ELF-1 (cell line): ENCODE measurements around the gene BPIFA1.

Source experiments
- DNase-seq: peaks from one replicate; pipeline ENCODE4 v3.0.0-alpha.2; 2016; ENCODE audit warnings: low read depth, low spot score

Gene BPIFA1

DNA sequence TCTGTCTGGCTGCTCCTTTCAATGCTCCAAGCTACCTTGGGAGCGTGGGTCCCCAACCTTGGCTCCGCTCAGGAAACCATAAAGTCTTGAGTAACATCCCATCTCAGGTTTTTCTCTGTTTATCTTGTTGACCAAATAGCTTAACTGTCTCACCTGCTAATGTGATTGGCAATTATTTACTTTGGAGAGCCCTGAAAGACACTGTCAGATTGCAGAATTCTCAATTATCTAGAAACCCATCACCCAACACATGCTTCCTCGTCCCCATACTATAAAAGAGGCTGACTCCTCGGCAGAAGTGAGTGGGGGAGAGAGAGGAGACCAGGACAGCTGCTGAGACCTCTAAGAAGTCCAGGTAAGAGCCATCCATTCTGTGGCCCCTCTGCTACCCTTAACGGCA, at the start of gene BPIFA1:
TSS of gene BPIFA1 (plus strand) at position 301 of the 400 bp plus-strand sequence. CDS start 1,716 bp downstream, outside the sequence.
- no peak for DNase-seq

GRCh38 chr20:33187491-33187890, 48.3 kb upstream of the BPIFA1 start:
- no peak for DNase-seq

- no peak for DNase-seq
Measured at GRCh38 chr20:33188421-33188820, 47.4 kb upstream of the BPIFA1 start.

DNA sequence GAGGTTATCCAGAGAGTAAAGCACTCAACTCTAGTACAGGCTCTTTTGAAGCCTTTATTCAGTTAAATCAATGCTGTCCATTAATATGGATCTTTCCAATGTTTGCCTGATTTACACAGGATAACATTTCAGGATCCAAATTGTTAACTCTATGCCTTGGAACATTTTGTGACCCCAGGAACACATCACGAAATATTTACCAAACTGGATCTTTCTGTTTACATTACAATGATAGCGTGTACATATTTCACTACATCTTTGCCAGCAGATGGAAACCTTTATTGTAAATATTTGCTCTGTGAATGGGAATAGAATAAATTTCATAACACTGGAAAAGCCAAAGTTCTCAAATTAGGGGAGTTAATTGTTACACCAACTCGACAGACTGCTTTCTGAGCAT, 44.3 kb upstream of the BPIFA1 start:
- DNase-seq, result no peak

- no peak for DNase-seq
Measured at GRCh38 chr20:33191955-33192354, 43.8 kb upstream of the BPIFA1 start.

- no peak for DNase-seq
Measured at GRCh38 chr20:33192912-33193501, 42.8 kb upstream of the BPIFA1 start.

GRCh38 chr20:33199026-33199425, 36.8 kb upstream of the BPIFA1 start:
- no peak for DNase-seq

DNA sequence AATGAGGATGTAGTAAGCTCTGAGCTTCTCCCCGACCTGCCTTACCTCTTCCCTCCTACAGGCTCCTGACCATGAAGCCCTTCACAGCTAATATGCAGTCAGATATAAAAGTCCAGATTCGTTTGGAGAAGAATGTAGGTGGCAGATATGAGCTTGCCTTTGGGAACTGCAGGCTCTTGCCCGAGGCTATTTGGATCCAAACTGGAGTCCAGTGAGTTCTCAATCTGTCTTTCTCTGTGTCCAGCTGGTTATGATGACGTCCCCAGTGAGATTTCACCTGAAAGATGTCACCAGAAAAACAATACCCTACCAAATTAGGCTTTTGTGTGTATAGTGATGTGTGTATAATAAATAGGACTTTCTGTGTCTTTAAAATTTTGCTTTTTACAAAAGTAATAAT, 33.3 kb upstream of the BPIFA1 start:
- DNase-seq, result no peak

DNA sequence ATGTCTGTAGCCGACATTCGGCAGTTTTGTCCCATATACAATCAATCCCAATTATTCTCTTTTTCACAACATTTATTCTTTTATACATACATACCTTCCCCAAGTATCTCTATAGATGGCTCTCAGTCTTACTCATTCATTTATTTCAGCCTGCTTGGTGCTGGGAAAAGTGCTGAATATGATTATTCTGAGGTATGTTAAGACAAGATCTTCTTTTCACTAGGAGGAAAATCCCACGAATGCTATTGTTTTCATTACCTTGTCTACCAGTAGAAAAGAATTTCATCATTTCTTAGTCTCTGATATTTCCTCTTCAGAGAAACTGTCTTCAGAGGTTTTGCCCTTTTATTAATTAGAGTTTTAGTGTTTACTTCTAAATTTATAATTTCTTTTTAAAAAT, 32.4 kb upstream of the BPIFA1 start:
- no peak for DNase-seq

DNA sequence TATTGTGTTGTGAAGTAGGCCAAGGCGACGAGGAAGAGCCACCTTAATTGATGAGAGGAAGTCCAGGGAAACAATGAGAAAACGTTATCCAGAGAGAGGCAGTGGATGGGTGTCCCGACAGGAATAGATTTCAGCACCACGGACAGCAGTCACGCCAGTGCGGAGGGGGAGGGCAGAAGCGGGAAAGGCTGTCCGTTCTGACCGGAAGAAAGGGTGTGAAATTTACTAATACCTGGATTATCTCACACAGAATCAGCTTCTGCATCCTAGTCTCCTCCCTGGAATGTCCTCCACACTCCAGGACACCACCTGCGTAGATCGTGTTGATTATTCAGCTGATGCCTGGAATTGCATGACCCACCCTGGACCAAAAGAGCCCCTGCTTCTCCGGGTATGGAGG, 26.0 kb upstream of the BPIFA1 start:
- peak; percentile 82 for DNase-seq

- no peak for DNase-seq
Measured at GRCh38 chr20:33210371-33210770, 25.4 kb upstream of the BPIFA1 start.

DNA sequence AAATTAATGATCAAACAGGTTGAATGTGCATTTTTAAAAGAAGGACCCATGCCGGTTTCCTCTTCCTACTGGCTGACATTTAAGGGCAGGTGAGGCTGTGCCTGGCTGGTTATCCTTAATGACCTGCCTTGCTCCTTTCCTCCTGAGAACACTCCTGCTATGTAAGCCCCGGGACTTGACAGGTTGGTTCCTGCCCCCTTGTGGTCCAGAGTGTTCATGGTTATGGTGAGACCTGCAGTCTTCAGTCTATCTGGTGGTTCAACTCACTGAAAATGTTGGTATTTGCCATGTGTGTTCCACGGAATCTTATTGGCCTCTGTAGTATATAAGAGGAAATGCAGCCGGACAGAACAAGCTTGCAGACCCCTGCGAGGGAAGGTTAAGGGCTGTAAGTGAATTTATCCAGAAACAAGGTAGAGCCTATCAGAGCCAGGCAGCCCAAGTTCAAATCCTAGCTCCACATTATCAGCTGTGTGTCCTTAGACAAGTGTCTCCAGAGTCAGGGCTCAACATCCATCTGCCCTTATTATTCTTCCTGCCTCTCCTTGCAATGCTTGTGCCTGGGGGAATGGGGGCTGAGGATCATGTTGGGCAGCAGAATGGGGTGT, 23.9 kb upstream of the BPIFA1 start:
- DNase-seq, result peak; percentile 58

GRCh38 chr20:33217052-33217451, 18.7 kb upstream of the BPIFA1 start, which contains the start of gene BPIFA3:
BPIFA3 (plus strand) TSS chr20:33217352; CDS start chr20:33217537, 185 bp downstream.
- DNase-seq, result no peak

DNA sequence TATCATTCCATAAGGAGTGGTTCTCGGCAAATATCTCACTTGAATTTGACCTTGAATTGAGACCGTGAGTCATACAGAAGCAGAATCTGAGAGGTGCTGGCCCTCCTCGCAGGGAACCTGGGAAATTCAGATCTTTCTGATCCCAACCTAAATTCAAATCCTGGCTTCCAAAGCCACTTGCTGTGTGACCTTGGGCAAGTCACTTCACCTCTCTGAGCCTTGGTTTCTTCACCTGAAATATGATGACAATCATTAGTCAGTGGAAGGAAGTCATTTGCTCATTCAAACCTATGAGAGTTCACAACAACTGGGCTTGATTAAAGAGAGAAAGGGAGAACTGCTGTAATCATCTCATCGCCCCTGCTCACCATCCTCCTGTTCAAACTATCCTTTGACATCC, 11.4 kb upstream of the BPIFA1 start:
- no peak for DNase-seq

DNA sequence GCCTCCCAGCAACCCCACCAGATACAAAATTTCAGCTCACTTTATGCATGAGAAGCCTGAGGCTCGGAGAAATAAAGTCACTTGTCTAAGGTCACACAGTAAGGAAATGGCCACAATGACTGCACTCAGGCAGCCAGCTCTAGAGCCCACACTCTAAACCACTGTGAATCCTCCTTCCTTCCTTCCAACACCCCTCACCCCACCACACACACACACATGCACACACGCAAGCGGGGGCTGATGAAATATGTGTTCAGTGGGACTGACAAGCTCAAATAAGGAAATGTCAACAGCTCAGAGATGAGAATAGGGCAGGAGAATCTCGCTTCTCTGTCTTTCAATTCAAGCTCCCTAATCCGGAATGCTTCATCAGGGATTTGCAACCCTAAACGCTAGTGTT, 6.0 kb upstream of the BPIFA1 start:
- DNase-seq, result no peak

GRCh38 chr20:33231237-33231636, 4.6 kb upstream of the BPIFA1 start:
- no peak for DNase-seq

GRCh38 chr20:33232486-33233072, 3.2 kb upstream of the BPIFA1 start:
- DNase-seq, result no peak

DNA sequence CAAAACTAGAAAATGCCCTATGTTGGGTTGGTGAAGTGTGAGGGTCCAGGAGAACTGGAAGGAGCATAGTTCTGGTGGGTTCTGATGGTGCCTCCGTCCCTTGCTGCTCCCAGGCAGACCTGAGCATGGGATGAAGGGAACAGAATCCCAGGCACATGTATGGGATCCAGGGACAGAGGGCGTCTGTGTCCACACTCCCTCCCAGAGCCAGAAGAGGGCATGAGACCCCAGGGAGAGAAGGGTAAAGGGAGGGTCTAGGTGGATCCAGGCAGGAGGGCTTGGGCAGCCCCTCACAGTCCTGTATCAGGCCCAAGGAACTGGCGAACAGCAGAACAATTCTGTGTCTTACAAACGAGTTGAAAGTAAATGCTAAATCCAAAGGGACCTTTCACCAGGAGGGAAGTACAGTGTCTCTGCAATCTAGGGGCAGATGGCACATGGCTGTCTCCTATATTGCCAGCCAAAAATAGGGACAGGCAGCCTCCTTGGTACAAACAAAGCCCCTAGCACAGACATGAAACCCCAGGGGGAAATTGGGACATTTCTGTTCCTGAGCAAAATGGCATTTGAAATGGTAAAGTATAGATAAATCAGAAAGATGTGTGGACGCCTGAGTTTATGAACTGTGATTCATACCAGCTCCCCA, 2.5 kb upstream of the BPIFA1 start:
- peak; percentile 54 for DNase-seq

GRCh38 chr20:33234050-33234449, 1.7 kb upstream of the BPIFA1 start:
- no peak for DNase-seq

DNA sequence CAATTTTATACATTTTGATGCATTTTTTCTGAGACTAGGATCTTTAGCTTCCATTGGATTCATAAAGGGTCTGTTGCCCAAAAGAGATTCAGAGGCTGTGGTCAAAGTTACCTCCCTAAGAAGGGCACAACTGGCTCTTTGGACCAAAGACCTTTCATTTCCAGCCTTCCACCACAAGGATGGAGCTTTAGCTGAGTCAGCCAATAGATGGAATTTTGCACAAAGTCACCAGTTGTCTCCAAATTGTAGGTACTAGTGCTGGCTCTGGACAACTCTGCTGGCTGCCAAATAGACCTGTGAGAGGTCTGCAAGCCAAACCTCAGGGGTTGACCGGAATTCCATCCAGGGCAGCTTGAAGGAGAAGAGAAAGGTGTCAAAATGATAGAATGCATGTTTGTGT, 555 bp downstream of the BPIFA1 start:
- no peak for DNase-seq

- no peak for DNase-seq
Measured at GRCh38 chr20:33237989-33238388, 2.2 kb downstream of the BPIFA1 start.

GRCh38 chr20:33239418-33239817, 3.6 kb downstream of the BPIFA1 start:
- DNase-seq, result no peak
